ENCODE results near the gene EPHB1.
"Not testable (repeated sequence)": the region's sequence is repeated elsewhere in the genome, so short reads cannot be mapped to it uniquely, and the experiment has no call there.

Gene EPHB1

GRCh38 chr3:134955874-134956273, 160.8 kb downstream of the EPHB1 start:
- DNase-seq (no peak), ATAC-seq (no peak)

DNA sequence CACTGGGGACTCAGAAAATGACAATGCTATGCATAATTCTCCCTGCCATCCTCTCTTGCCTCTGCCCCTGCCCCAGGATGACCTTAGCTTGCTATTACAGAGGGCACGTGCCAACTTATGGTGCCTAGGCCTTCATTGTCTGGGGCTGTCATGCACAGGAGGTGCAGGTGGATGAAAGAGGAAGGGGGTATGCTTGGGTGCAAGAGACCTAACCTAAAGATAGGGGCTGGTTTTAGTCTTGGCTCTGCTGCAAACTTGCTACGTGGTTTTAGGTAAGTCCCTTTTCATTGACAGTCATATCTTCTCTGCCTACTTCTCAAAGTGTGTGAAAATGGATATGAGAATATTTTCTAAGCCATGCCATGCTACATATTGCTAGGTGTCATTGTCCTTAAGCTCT, 161.3 kb downstream of the EPHB1 start:
- ATAC-seq (no peak), DNase-seq (no peak)

DNA sequence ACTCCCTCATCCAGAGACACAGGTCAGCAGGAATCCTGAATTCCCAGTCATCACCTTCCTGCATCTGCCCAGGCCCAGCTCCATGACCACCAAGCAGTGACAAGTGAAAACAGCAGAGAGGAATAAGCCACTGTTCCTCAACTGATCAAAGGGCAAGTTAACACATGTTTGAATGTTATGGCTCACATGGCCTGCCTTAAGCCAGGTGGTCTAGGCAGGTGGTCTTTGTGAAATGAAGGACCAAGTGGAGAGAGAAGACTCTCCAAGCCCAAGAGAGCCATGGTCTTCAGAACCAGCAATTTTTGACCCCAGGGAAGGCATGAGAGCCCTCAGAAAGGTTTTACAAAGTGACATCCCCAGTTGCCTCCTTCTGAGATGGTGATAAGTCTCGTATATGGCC, 161.8 kb downstream of the EPHB1 start:
- no peak for ATAC-seq
- no peak for DNase-seq

- no peak for ATAC-seq
- DNase-seq, result no peak
Measured at GRCh38 chr3:134959516-134959915, 164.5 kb downstream of the EPHB1 start.

DNA sequence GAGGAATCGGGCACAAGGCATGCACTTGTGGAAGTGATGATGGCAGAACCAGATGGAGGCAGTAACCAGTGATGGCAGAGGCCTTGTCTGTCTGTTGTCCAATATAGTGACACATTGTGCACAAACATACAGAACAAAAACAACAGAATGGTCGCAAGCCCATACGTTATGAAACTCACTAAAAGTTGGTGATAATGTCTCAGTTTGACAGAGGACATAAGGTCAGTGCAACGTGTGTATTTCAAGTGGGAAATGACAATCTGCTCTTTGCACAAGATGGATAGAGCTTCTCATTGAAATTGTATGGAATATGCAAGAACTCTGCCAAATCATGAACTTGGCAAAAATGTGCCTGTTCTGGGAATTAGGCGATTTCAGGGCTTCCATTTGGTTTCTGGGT, 169.2 kb downstream of the EPHB1 start:
- no peak for DNase-seq
- ATAC-seq, result no peak

GRCh38 chr3:134965865-134966481, 170.9 kb downstream of the EPHB1 start:
- no peak for ATAC-seq
- DNase-seq, result no peak

GRCh38 chr3:134970895-134971294, 175.8 kb downstream of the EPHB1 start:
- ATAC-seq, result no peak
- DNase-seq, result no peak

DNA sequence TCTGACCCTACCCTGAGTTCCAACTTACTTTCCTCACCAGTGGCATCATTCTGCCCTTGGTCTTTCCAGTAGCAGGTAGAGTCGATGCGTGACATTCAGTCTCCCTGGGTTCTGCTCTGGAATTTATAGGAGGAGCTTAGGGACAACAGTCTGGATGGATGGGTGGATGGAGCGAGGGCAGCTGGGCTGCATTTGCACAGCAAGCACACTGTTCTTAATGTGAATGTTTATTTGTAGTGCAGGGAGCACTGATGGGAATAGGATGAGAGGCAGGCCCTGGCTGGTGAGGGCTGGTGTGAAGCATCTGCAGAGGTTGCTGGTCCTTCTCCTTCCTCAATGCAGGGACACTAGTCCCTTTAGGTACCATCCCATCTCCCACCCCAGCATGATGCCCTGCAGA, 176.2 kb downstream of the EPHB1 start:
- DNase-seq, result no peak
- ATAC-seq, result no peak

DNA sequence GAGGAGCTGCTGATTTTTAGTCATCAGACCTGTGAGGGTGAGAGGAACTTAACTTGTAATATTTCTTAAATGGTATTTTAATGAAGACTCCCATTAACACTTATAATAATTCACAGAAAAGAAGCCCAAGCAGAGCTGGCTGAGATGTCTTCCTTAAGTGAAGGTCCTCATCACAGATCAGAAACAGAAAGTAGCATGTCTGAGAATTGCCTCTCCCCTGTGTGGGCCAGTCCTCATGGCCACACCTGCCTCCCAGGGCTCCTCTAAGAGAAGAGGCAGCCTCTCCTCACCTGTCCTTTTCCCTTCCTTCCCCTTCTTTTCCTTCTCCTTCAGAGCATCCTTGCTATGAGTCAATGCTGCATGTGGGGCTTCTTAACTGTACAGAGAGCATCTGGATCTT, 176.8 kb downstream of the EPHB1 start:
- ATAC-seq, DNase-seq: not testable (repeated sequence)

DNA sequence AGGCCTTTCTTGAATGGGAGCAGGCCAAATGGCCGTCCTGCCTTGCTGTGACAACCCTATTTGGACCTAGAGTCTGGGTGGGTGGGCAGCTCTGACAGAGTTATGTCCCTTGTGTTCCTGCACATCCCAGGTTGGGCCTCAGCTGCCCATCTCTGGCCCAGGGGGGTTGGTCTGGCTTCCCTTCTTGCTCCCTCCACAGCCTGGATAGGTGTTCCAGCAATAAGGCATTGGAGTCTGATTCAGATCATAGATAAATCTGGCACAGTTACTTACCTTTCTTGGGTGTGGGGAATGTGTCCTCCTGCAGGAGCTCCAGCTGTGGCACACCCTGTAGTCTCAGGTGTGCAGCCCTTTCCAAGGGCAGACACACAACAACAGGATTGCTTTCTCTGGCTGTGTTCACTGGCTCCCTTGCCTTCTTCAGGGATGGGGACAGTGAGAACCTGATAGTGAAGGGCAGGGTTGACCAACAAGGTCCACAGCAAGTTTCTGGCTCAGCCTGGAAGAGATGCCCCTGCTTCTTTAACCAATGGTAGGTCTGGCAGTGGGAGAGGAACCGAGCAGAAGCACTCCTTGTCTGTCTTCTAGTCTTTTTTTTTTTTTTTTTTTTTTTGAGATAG, 177.9 kb downstream of the EPHB1 start:
- ATAC-seq (no peak), DNase-seq (no peak)

DNA sequence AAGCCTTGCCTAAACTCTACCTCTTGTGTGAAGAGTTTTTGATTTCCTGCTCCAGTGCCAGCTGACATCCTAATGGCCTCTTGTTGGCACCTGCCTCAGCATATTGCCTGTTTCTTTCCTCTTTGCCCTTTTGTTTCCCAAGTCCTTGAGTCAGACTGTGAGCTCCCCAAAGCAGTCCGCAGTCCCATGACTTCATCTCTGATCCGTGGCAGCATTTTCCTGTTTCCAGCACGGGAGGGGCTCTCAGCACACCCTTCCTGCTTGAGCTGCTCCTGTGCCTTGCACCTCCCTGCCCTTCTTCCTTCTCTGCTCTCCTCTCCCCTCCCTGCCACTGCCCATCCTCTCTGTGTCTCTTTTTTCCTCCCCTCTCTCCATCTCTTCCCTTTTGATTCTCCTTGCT, 179.6 kb downstream of the EPHB1 start:
- DNase-seq, result no peak
- no peak for ATAC-seq

DNA sequence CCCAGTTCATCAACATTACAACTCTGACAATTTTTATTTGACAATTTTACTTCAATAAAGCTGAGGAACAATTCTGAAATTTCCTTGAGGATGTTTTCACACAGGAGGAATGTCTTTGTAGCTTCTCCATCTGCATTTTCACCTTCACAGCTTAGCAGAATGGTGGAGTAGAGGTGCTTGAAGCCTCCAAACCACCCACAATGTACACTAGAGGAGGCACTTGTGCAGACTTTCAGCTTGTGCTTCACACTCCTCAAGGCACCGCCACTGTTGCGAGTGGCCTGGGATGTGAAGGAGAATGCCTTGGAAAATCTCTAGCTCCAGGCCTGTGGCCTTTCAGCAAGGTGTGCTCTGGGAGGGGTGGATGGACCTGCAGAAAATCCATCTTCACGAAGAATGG, 181.9 kb downstream of the EPHB1 start:
- DNase-seq, result no peak
- ATAC-seq, result no peak

GRCh38 chr3:134978658-134979057, 183.6 kb downstream of the EPHB1 start:
- DNase-seq (no peak), ATAC-seq (no peak)

- no peak for DNase-seq
- no peak for ATAC-seq
Measured at GRCh38 chr3:134985864-134986715, 191.0 kb downstream of the EPHB1 start.

DNA sequence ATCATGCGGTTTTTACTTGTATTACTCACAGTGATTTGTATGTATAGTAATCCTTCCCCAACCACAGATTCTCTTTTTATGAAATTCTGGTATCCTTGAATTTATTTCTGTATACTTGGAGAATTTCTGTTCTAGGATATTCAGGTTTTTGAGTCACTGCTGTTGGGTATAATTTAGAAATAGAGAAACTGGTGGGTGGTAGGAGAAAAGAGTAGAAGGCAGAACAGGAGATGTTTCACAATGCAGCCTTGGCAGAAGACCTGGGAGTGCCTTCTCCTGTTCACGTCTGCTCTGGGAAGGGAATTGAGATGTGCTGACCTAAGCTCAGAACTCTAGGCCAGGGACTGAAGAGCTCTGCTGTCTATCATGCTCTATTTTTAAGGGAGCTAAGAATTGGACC, 193.6 kb downstream of the EPHB1 start:
- ATAC-seq (no peak), DNase-seq (no peak)

- ATAC-seq (no peak), DNase-seq (no peak)
Measured at GRCh38 chr3:134991003-134991402, 195.9 kb downstream of the EPHB1 start.

DNA sequence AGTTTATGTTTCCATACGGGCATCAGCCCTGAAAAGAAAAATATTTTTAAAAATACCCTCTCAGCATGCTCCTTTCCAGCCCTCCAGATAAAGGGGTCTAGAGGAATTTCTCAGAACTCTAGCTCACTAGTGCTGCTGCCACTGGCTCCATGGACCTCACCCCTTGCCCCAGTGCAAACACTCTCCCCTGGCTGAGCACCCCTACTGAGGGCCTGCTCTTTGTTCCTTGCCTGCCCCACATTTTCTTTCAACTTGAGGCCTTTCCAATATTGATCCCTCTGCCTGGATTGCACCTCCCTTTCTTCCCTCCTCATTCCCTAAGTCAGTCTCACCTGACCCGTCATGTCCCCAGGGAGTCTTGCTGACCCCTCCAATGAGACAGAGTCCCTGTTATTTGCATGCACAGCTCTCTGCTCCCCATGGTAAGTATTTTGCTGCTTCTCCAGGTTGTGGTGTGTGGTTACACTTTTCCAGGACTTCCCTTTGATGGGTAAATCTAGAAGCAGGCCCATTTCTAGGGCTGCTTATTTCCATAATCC, 196.5 kb downstream of the EPHB1 start:
- DNase-seq (no peak), ATAC-seq (no peak)

DNA sequence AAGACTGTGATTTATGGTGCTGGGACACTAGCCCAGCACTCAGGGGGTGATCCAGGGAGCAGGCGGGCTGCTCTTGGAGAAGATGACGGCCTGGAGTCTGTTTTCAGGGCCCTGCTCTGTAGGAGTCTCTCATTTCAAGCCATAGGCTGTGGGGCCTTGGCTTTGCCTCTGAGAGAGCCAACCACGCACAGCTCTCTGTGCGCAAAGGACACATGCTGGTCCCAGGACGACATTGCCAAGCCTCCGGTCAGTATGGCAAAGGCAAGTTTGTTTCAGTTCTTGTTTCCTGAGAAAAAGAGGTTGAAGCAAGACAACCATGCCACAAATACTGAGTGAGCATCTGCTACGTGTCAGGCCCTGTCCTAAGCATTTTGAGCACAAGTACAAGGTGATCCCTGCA, 197.1 kb downstream of the EPHB1 start:
- ATAC-seq (no peak), DNase-seq (no peak)

- DNase-seq (no peak), ATAC-seq (no peak)
Measured at GRCh38 chr3:134992586-134992985, 197.5 kb downstream of the EPHB1 start.

DNA sequence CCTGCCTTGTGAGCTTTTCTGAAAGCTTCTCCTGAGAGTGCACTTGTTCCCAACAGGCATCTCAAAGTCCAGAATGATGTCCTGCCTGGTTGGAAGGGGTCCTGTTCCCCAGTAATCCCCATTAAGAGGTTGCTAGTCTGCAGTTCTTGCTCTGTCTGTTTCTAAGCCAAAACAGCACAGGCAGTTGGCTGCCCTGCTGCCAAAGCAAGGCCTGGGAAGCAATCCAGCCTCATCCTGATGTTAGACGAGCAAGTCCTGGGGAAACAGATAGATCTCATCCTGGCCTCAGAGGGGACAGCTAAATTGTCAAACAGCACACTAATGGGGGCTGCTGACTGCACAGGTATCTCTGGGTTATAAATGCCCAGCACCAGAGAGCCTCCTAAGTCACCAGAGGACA, 198.0 kb downstream of the EPHB1 start:
- DNase-seq (no peak), ATAC-seq (no peak)

- ATAC-seq (no peak), DNase-seq (no peak)
Measured at GRCh38 chr3:134998158-134998557, 203.1 kb downstream of the EPHB1 start.

- ATAC-seq, result no peak
- no peak for DNase-seq
Measured at GRCh38 chr3:134998855-134999254, 203.8 kb downstream of the EPHB1 start.

DNA sequence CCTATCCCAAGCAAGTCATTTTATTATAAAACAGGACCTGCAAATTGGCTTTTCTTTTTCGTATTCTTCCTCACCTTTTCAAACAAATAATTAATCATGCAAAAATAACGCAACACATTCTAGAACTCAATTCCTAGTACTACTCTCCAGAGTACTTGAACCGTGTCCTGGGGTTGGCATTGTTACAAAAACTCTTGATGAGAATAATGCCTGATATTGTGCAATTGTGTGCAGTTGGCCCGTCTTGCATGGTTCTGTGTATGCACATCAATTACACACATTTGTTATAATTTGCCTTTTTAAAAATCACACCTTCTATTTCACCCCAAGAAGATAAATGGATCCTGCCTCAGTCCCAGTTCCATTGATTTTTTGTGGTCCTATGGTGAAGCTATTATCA, 205.4 kb downstream of the EPHB1 start:
- DNase-seq, result no peak
- no peak for ATAC-seq
